ENCODE results near the gene TNFRSF12A. TPM values are rescaled to one million over a fixed set of nuclear protein-coding genes. Genes with fewer than 3 reads are reported as not detected.

Gene TNFRSF12A
- total and polyA plus RNA-seq, 2 of the 4 experiments (the other 2 are of a cell fraction) = 103 to 304 TPM

DNA sequence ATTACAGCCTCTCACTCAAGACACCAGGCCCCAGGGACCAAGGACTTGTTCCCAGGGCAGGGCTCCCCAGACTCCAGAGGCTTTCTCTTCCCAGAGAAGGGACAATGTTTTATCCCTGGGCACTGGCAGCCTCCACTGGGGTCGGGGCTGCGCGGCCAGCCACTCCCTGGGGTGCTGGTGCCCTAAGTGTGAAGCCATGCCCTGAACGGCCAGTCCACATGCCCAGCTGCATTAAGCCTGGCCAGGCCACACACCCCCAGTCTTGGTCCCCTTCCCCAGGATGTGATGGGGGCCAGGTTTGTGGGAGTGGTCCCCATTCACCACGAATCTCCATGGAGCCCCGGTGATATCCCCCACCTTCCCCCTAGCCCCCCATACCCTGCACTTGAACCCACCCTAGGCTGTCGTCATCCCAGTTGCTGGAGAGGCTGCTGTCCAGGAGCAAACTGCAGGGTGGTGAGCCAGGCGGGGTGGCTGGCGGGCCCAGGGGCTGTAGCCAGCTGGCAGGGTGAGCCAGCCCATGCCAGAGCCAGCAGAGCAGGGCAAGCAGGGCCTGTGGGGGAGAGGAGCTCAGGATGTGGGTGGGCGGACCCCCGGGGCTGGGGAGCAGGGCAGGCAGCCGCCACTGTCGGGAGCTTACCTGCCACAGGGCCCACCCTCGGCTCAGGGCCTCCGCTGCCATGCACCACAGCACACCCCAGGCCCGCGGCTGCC, 46.4 kb upstream of the TNFRSF12A start:
- H2AK5ac ChIP-seq (ENCODE audit: low read depth, low read length) = no peak overlapping the region
- H3K9me1 ChIP-seq (ENCODE audit: insufficient read depth, low read length) = peaks cover 10% of the 10 kb centered on the region
- H3K9ac ChIP-seq (ENCODE audit: low read depth, low read length) = no peak overlapping the region
- no peaks in the 10 kb centered on the region for H3K9me3 ChIP-seq (ENCODE audit: control insufficient read depth, insufficient read depth, low read length)
- no peak overlapping the region for H2AFZ ChIP-seq (replicated peaks; ENCODE audit: low read length, poor library complexity)
- H2BK5ac ChIP-seq (ENCODE audit: low read depth, low read length, poor library complexity, severe bottlenecking) = no peak overlapping the region
- 80% methylated on average over 10 of the region's 17 CpGs; no CpG with 5 or more reads in 1 of the 2 experiments for WGBS, 2 experiments (ENCODE audit: extremely low coverage in 2 of 2, insufficient read length in 1 of 2)
- no peak overlapping the region for H3K4me2 ChIP-seq (ENCODE audit: low read depth, low read length)
- BruUV-seq (replicated peaks) = no TSS peak
- in situ Hi-C loops (cut with MboI; ENCODE audit: low sequenced_read_pairs) (no loop called here), intact Hi-C loops (cut with micrococcal nuclease) (no loop called here), dilution Hi-C loops (cut with HindIII; ENCODE audit: low sequenced_read_pairs, unreplicated experiment) (no loop called here)
- H3K27me3 ChIP-seq (ENCODE audit: control insufficient read depth, insufficient read depth, low read length) = no peaks in the 10 kb centered on the region
- no peak overlapping the region for H3K4ac ChIP-seq (ENCODE audit: low read depth, low read length)
- no peak overlapping the region for H2BK20ac ChIP-seq (ENCODE audit: low read depth, low read length)
- 0 out of 2 replicates have a peak, but pooled peaks cover 2% of the 10 kb centered on the region for H3K4me1 ChIP-seq (ENCODE audit: control insufficient read depth, insufficient read depth, low read length)
- H4K8ac ChIP-seq (ENCODE audit: low read depth in 2 of 2, low read length in 2 of 2) = no peak overlapping the region
- H2BK120ac ChIP-seq (ENCODE audit: low read depth, low read length) = no peak overlapping the region
- no peak overlapping the region for H3K14ac ChIP-seq (replicated peaks; ENCODE audit: low read depth, low read length)
- H3K23ac ChIP-seq (ENCODE audit: low read depth, low read length) = no peak overlapping the region
- no peak overlapping the region for H4K5ac ChIP-seq (ENCODE audit: low read depth, low read length)
- H2BK15ac ChIP-seq (ENCODE audit: low read depth, low read length) = no peak overlapping the region
- ATAC-seq (ENCODE audit: low read depth) (no peak), DNase-seq (no peak)
- peaks cover 20% of the 10 kb centered on the region for H4K20me1 ChIP-seq (ENCODE audit: insufficient read depth, low read length)
- CTCF ChIA-PET = no interaction called here
- H3K18ac ChIP-seq (ENCODE audit: low read depth, low read length) = no peak overlapping the region
- H2AK9ac ChIP-seq (replicated peaks; ENCODE audit: low read depth, low read length, poor library complexity) = no peak overlapping the region
- H3K4me3 ChIP-seq (ENCODE audit: insufficient read depth, low read depth, low read length) = no peak overlapping the region
- H3K79me1 ChIP-seq (ENCODE audit: low read depth in 1 of 2, low read length in 2 of 2) = peaks cover 11 to 27% of the 10 kb centered on the region in 2 experiments
- H3K27ac ChIP-seq (ENCODE audit: insufficient read depth, low read length) = no peak overlapping the region
- no peak overlapping the region for H3K56ac ChIP-seq (ENCODE audit: extremely low read depth, insufficient read depth, low read length)
- POLR2A ChIA-PET (ENCODE audit: unreplicated experiment) = no interaction called here
- TF ChIP-seq NFE2L2 (IDR thresholded peaks at IDR 0.05; ENCODE audit: low read depth, low read length) (no peak), CHD1 (IDR thresholded peaks at IDR 0.05; ENCODE audit: low read depth, low read length) (no peak), CEBPB (IDR thresholded peaks at IDR 0.05; ENCODE audit: low read depth, low read length) (no peak), RFX5 (IDR thresholded peaks at IDR 0.05; ENCODE audit: low read depth, low read length) (no peak), MAZ (IDR thresholded peaks at IDR 0.05; ENCODE audit: borderline replicate concordance, low read depth, low read length) (no peak), FOS (IDR thresholded peaks at IDR 0.05; ENCODE audit: low read depth, low read length) (no peak), BHLHE40 (IDR thresholded peaks at IDR 0.05; ENCODE audit: low read depth, low read length) (no peak), POLR2A (IDR thresholded peaks at IDR 0.05; ENCODE audit: low read depth, low read length) (no peak), RCOR1 (IDR thresholded peaks at IDR 0.05; ENCODE audit: insufficient replicate concordance, low read length) (no peak), RAD21 (IDR thresholded peaks at IDR 0.05; ENCODE audit: low read length) (no peak), MXI1 (IDR thresholded peaks at IDR 0.05; ENCODE audit: borderline replicate concordance, low read depth, low read length) (no peak), SMC3 (IDR thresholded peaks at IDR 0.05; ENCODE audit: low read depth, low read length) (no peak)
- TF ChIP-seq, protein P1, sequence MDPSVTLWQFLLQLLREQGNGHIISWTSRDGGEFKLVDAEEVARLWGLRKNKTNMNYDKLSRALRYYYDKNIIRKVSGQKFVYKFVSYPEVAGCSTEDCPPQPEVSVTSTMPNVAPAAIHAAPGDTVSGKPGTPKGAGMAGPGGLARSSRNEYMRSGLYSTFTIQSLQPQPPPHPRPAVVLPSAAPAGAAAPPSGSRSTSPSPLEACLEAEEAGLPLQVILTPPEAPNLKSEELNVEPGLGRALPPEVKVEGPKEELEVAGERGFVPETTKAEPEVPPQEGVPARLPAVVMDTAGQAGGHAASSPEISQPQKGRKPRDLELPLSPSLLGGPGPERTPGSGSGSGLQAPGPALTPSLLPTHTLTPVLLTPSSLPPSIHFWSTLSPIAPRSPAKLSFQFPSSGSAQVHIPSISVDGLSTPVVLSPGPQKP (IDR thresholded peaks at IDR 0.05; ENCODE audit: borderline replicate concordance, low read depth, low read length) = no peak
- TF ChIP-seq, protein P2, sequence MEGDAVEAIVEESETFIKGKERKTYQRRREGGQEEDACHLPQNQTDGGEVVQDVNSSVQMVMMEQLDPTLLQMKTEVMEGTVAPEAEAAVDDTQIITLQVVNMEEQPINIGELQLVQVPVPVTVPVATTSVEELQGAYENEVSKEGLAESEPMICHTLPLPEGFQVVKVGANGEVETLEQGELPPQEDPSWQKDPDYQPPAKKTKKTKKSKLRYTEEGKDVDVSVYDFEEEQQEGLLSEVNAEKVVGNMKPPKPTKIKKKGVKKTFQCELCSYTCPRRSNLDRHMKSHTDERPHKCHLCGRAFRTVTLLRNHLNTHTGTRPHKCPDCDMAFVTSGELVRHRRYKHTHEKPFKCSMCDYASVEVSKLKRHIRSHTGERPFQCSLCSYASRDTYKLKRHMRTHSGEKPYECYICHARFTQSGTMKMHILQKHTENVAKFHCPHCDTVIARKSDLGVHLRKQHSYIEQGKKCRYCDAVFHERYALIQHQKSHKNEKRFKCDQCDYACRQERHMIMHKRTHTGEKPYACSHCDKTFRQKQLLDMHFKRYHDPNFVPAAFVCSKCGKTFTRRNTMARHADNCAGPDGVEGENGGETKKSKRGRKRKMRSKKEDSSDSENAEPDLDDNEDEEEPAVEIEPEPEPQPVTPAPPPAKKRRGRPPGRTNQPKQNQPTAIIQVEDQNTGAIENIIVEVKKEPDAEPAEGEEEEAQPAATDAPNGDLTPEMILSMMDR (conservative IDR thresholded peaks at IDR 0.05; ENCODE audit: low read depth, low read length) = no peak
- TF ChIP-seq, protein P3, sequence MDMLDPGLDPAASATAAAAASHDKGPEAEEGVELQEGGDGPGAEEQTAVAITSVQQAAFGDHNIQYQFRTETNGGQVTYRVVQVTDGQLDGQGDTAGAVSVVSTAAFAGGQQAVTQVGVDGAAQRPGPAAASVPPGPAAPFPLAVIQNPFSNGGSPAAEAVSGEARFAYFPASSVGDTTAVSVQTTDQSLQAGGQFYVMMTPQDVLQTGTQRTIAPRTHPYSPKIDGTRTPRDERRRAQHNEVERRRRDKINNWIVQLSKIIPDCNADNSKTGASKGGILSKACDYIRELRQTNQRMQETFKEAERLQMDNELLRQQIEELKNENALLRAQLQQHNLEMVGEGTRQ (IDR thresholded peaks at IDR 0.05; ENCODE audit: low read depth, low read length) = no peak
- H3K36me3 ChIP-seq (ENCODE audit: control insufficient read depth, insufficient read depth, low read length) = peaks cover 2% of the 10 kb centered on the region; the same call in 1 of the 2 replicates
- H4K91ac ChIP-seq (ENCODE audit: insufficient read depth, low read depth, low read length) = no peak overlapping the region

All from IMR-90 (cell line).